DMS153 treated with DMSO at 0.1 percent for 48 hours (cell line): Measurements from ENCODE around the gene FKBP5.
"Not testable (repeated sequence)": the region's sequence is repeated elsewhere in the genome, so short reads cannot be mapped to it uniquely, and the experiment has no call there.

ENCODE experiments used
- DNase-seq: peaks from one replicate; lab custom pipeline; 2025; ENCODE audit not compliant: unreplicated experiment; lab: John Stamatoyannopoulos, UW

Gene FKBP5

GRCh38 chr6:35550437-35550836 lies 138.3 kb downstream of the FKBP5 start:
- DNase-seq = no peak

DNA sequence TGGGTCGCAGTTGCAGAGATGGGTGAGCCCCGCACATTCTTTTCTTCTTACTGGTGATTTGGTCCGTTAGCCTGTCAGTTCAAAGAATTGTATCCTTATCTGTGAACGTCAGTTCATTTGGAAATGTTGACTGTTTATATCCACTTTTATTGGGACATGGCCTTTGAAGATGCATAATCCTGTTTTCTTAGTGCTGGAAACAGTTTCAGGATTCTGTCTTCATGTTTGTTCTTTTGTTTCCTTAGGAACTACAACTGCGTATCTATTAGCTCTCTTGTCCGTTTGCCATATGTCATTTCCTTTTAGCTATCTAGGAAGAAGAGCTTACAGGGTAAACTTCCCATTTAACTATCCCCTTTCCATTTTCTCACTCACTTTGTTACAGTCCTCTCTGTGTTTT lies 141.0 kb downstream of the FKBP5 start:
- DNase-seq = no peak

DNA sequence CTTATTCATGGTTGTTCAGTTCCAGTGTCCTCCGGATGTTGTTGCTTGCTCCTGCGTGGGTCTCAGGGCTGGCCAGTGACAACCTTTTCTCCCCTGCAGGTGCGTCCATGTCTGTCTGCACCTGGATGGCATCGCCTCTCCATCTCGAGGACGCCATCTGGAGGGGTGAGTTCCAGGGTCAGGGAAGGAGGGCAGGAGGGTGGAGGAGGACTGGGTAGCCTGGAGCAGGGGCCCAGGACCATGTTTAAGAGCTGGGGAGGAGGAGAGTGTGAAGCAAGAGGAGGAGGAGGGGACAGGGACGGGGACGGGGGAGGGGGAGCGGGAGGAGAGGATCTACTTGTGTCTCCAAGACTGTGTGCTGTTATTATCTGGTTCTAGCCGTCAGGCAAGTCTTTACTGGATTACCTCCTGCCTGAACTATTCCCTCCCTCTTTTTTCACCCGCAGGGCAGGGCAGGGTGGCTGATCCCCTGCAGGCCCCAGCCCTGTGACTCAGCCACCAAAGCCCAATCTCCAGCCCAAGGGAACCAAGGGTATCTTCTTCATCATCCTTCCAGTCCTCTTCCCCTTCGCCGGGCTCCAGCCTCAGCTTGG lies 143.8 kb downstream of the FKBP5 start:
- DNase-seq = no peak

DNA sequence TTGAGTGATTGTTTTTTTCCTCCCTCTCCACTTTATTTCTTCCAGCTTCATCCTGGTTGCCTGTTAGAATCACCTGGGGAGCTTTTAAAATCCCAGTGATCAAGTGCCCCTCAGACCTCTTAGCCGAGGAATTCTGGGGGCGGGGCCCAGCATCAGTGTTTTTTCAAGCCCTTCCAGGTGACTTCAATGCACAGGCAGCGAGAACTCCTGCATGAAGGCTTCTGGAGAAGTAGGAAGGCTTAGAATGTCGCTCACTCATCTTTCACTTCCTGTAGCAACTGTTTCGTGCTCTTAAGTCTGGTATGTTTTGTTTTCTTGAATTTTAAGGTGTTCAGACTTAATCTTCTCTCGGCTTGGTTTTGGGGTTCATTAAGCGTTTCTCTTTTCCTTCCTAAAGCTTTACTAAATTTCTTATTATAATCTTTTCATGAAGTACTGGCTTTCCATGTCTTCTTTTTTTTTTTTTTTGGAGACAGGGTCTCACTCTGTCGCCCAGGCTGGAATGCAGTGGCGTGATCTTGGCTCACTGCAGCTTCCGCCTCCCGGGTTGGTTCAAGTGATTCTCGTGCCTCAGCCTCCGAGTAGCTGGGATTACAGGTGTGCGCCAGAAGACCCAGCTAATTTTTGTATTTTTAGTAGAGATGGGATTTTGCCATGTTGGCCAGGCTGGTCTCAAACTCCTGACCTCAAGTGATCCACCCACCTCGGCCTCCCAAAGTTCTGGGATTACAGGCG lies 145.1 kb downstream of the FKBP5 start:
- no peak for DNase-seq

- DNase-seq = no peak
Observed at GRCh38 chr6:35541836-35542235, 146.9 kb downstream of the FKBP5 start.

DNA sequence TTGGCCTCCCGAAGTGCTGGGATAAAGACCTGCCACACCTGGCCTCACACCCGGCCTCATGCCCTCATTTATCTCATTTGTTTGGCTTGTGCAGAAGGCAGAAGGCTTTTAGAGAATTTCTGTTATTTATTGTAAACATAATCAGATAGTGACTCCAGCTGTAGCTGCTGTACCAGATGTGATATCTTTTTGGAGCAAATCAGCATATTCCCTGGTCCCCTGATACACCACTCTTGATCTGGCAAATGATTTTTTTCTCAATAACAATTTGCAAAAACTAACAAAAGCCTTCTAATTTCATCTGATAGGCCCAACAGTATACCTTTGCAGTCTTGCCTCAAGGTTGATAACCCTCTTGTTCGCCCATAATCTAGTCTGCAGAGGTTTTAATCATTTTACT lies 149.5 kb downstream of the FKBP5 start:
- DNase-seq = no peak

DNA sequence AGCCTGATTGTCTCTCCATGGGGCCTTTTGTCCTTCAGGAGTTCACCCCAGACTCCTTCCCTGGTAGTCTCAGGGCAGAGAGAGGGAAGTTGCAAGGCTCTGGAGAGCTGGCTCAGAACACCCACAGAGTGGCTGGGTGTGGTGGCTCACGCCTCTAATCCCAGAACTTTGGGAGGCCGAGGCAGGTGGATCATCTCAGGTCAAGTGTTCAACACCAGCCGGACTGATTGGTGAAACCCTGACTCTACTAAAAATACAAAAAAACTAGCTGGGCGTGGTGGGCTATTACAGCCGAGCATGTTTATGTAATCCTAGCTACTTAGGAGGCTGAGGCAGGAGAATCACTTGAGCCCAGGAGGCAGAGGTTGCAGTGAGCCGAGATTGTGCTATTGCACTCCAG lies 152.9 kb downstream of the FKBP5 start:
- DNase-seq = not testable (repeated sequence)

DNA sequence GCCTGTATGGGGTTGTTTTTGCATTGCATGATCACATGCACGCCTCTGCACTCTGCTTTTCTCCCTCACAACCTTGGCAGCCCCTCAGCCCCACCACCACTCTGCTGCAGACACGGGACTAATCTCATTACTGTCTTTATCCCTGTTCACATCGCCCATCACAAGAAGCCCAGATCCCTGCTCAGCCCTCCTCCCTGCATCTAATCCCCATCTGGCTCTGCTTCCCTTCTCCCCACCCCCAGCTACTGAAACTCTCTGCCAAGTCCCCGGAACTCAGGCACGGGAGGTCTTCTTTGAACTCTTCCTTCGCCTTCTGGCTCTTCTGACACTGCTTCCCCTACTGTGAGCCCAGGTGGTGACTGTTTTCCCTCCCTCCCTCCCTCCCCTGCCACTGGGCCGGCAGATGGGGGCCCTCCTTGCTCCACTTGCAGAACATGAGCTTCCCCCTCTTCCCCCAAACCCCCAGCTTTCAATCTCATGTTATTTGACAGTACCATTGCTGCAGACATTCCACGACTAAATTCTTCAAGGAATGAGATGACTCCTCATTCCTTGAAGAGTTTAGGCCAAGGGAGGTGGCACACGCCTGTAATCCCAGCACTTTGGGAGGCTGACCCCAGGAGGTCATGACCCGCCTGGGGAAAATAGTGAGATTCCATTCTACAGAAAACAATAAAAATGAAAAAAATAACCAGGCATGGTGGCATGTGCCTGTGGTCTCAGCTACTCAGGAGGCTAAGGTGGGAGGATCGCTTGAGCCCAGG lies 154.1 kb downstream of the FKBP5 start:
- no peak for DNase-seq

DNA sequence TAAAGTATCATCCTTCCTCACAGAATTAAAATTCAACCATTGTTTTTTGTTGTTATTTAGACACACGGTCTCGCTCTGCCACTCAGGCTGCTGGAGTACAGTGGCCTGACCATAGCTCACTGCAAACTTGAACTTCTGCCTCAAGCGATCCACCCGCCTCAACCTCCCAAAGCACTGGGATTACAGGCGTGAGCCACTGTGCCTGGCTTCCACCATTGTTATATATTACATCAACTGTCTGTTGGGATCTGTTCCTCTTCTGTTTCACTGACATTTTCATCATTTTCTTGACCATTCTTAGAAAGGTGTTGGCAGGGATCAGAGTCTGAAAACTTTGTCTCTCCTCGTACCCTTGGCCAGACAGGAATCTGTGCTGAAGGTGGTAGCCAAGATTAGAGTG lies 154.7 kb downstream of the FKBP5 start:
- DNase-seq = no peak

DNA sequence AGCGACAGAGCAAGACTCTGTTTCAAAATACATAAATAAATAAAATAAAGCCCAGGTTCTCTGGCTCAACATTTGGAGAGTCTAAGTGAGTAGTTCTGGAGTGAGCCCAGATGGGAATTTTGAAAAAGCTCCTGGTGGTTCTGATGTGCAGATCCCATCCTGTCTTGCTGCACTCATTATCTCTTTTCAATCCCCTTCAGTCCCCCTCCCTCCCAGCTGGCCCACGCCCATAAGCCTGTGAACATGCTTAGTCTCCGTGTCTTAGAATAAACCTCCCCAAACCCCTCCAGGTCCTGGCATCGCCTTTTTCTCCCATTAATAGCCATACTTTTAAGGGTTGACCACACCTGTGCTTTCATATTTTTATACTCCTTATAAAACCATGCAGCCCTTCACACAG lies 156.6 kb downstream of the FKBP5 start:
- DNase-seq = no peak

DNA sequence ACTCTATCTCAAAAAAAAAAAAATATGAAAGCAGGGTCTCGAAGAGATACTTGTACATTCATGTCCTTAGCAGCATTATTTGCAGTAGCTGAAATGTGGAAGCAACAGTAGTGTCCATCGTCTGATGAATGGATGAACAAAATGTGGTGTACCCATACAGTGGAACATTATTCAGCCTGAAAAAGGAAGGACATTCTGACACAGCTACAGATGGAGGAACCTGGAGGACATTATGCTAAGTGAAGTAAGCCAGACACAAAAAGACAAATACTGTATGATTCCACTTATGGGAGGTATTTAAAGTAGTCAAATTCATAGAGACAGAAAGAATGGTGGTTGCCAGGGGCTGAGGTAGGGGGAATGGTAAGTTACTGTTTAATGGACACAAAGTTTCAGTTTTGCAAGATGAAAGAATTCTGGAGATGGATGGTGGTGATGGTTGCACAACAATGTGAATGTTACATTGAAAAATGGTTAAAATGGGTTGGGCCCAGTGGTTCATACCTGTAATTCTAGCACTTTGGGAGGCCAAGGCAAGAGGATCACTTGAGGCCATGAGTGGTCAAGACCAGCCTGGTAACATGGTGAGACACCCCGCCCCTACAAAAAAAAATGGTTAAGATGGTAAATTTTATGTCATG lies 164.2 kb downstream of the FKBP5 start:
- no peak for DNase-seq
